ENCODE measurements around the gene EFL1. TPM values are rescaled to one million over a fixed set of nuclear protein-coding genes. Genes with fewer than 3 reads are reported as not detected.

EFL1 gene
- total and polyA plus RNA-seq, 10 of the 15 experiments (the other 5 are each of a cell fraction or from before 2014, with no cell fraction given): 6.2 to 42.3 (median 24.7) TPM

DNA sequence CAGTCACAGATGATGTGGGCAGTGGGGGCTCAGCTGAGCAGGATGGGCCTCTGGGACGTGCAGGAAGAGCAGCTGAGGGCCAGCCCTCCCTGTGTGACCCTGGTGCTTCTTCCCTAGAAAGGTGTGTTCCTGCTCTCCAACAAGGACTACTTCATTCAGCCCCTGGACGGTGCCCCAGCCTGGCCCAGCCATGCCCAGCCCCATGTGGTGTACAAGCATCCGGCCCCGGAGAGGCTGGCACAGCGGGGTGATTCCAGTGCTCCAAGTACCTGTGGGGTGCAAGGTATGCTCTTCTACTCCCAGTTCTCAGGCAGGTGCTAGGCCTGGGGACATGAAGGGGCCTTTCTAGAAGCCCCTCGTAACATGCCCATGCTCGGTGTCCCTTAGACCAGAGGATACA is 38.3 kb upstream of the EFL1 start:
- ATAC-seq: no peak
- no peak overlapping the region for H2AFZ ChIP-seq (ENCODE audit: control insufficient read depth, low read depth, low read length)

More for the DNA sequence above, 38.3 kb upstream of the EFL1 start:
- ChIA-PET CTCF (interaction anchor here (0.6 kb wide), 1 partner anchor 34 kb away, joined by 3 read pairs; no protein-coding TSS in a partner anchor), SMC1A (ENCODE audit: uncharacterized antibody, unreplicated experiment) (no interaction called here), RAD21 (ENCODE audit: unreplicated experiment) (no interaction called here), POLR2A (no interaction called here)
- TF ChIP-seq EED (IDR thresholded peaks at IDR 0.05; ENCODE audit: low read depth) (no peak), GABPA (IDR thresholded peaks at IDR 0.05; ENCODE audit: low read depth) (no peak), YBX1 (IDR thresholded peaks at IDR 0.05) (no peak), BACH1 (IDR thresholded peaks at IDR 0.05; ENCODE audit: borderline replicate concordance) (no peak), ZBTB40 (IDR thresholded peaks at IDR 0.05; ENCODE audit: borderline replicate concordance) (no peak), CHD2 (IDR thresholded peaks at IDR 0.05; ENCODE audit: borderline replicate concordance, low read depth, low read length) (no peak), SIN3A (IDR thresholded peaks at IDR 0.05; ENCODE audit: low read depth, low read length) (no peak), ZBED1 (IDR thresholded peaks at IDR 0.05; ENCODE audit: borderline replicate concordance) (no peak), NR2F1 (conservative IDR thresholded peaks at IDR 0.05) (no peak), ASH2L (IDR thresholded peaks at IDR 0.05; ENCODE audit: borderline replicate concordance, low read depth) (no peak), CBX3 (IDR thresholded peaks at IDR 0.05; ENCODE audit: borderline replicate concordance, low read depth) (no peak), ZNF217 (IDR thresholded peaks at IDR 0.05) (no peak), SUZ12 (IDR thresholded peaks at IDR 0.05; ENCODE audit: unreplicated experiment) (no peak), PML (IDR thresholded peaks at IDR 0.05; ENCODE audit: low read length) (no peak), SUPT20H (IDR thresholded peaks at IDR 0.05; ENCODE audit: borderline replicate concordance, control insufficient read depth, low read depth, low read length) (no peak), CBX5 (IDR thresholded peaks at IDR 0.05; ENCODE audit: low read depth) (no peak), HDAC6 (IDR thresholded peaks at IDR 0.05; ENCODE audit: unreplicated experiment) (no peak)
- TF ChIP-seq, protein P1, sequence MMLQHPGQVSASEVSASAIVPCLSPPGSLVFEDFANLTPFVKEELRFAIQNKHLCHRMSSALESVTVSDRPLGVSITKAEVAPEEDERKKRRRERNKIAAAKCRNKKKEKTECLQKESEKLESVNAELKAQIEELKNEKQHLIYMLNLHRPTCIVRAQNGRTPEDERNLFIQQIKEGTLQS (IDR thresholded peaks at IDR 0.05; ENCODE audit: borderline replicate concordance, extremely low read depth, low read depth, low read length): no peak
- TF ChIP-seq, protein P2, sequence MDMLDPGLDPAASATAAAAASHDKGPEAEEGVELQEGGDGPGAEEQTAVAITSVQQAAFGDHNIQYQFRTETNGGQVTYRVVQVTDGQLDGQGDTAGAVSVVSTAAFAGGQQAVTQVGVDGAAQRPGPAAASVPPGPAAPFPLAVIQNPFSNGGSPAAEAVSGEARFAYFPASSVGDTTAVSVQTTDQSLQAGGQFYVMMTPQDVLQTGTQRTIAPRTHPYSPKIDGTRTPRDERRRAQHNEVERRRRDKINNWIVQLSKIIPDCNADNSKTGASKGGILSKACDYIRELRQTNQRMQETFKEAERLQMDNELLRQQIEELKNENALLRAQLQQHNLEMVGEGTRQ (IDR thresholded peaks at IDR 0.05; ENCODE audit: borderline replicate concordance, low read depth, low read length): no peak
- Histone ChIP-seq H3K79me2 (ENCODE audit: control insufficient read depth, insufficient read depth, low read length) (no peaks in the 10 kb centered on the region), H3K9me3 (replicated peaks; ENCODE audit: control insufficient read depth, insufficient read depth, low read length) (no peaks in the 10 kb centered on the region), H3K36me3 (ENCODE audit: control insufficient read depth in 2 of 2, insufficient read depth in 2 of 2, low read length in 1 of 2) (no peaks in the 10 kb centered on the region), H3K27ac (ENCODE audit: control insufficient read depth, insufficient read depth) (no peak overlapping the region), H4K20me1 (ENCODE audit: control insufficient read depth, insufficient read depth) (no peaks in the 10 kb centered on the region), H3K27me3 (replicated peaks in 1 of 2; ENCODE audit: control insufficient read depth in 2 of 2, insufficient read depth in 2 of 2, low read length in 1 of 2) (0 out of 4 replicates have a peak, but pooled peaks cover 0 to 3% of the 10 kb centered on the region in 2 experiments), H3K9ac (ENCODE audit: control insufficient read depth, insufficient read depth, low read length) (no peak overlapping the region), H3K4me1 (ENCODE audit: control insufficient read depth, insufficient read depth, low read length) (no peaks in the 10 kb centered on the region), H3K4me3 (no peak overlapping the region), H3K4me2 (ENCODE audit: control insufficient read depth, insufficient read depth) (no peak overlapping the region)
- in situ Hi-C loops (cut with MboI) (no loop called here), intact Hi-C loops (cut with micrococcal nuclease; ENCODE audit: unreplicated experiment) (no loop called here)
- WGBS (ENCODE audit: insufficient coverage, insufficient replicate concordance, low lambda C conversion rate, missing lambda C conversion rate): 37% methylated on average over 7 of the region's 7 CpGs
- DNase-seq (ENCODE audit: low read depth, low spot score) (no peak), FAIRE-seq (no peak)
- no TSS peak for BruUV-seq (replicated peaks)

Measured in GM12878 (cell line).